H1 (cell line): ENCODE results near the gene SFMBT2. TPM values are rescaled to one million over a fixed set of nuclear protein-coding genes. Genes with fewer than 3 reads are reported as not detected.

ENCODE experiments used
- CTCF ChIA-PET: fragments of 300-600 bp; sonication (Branson Sonifier 250); formaldehyde crosslinking; loops from one replicate; lab custom pipeline; 2021; ENCODE audit not compliant: partially characterized antibody; lab: Charles Lee
- POLR2A ChIA-PET: fragments of 300-600 bp; sonication (Branson Sonifier 250); formaldehyde crosslinking; loops from one replicate; lab custom pipeline; 2021; ENCODE audit warnings: inconsistent platforms; ENCODE audit not compliant: partially characterized antibody; lab: Charles Lee
- DNase-seq, 2 experiments: peaks; one replicate each; pipeline versions ENCODE4 v3.0.0 to v3.0.0-alpha.2; 2010 to 2022; ENCODE audit warnings: low spot score in 2 of 2, low read depth in 1 of 2, mixed read lengths in 1 of 2
- FAIRE-seq: peaks from 2 replicates; lab custom pipeline; 2011; peaks lifted over from hg19 to GRCh38; lab: Jason Lieb, UNC
- H2AFZ ChIP-seq: 2 replicates; pipeline ENCODE4 v1.8.1; 2012; ENCODE audit warnings: low read length, inconsistent platforms
- H2AK5ac ChIP-seq: 2 replicates; pipeline ENCODE4 v1.6.1; 2013; ENCODE audit warnings: low read depth, low read length
- H2BK120ac ChIP-seq: replicated peaks from 2 replicates; pipeline ENCODE3; 2013; ENCODE audit warnings: low read depth, low read length, inconsistent platforms
- H2BK12ac ChIP-seq: 2 replicates; pipeline ENCODE4 v1.6.1; 2013; ENCODE audit warnings: low read depth, low read length
- H2BK15ac ChIP-seq: 2 replicates; pipeline ENCODE4 v1.6.1; 2013; ENCODE audit warnings: low read length
- H2BK20ac ChIP-seq: 2 replicates; pipeline ENCODE4 v1.6.1; 2013; ENCODE audit warnings: low read length
- H2BK5ac ChIP-seq: 2 replicates; pipeline ENCODE4 v1.6.1; 2013; ENCODE audit warnings: low read depth, low read length
- H3K14ac ChIP-seq: 2 replicates; pipeline ENCODE4 v1.6.1; 2013; ENCODE audit warnings: inconsistent platforms; ENCODE audit not compliant: insufficient read length
- H3K18ac ChIP-seq: 2 replicates; pipeline ENCODE4 v1.6.1; 2013; ENCODE audit warnings: low read length; ENCODE audit errors: extremely low read depth
- H3K23ac ChIP-seq: 2 replicates; pipeline ENCODE4 v1.6.1; 2013; ENCODE audit warnings: inconsistent platforms; ENCODE audit not compliant: insufficient read length
- H3K23me2 ChIP-seq: 2 replicates; pipeline ENCODE4 v1.6.1; 2013; ENCODE audit warnings: low read depth, low read length
- H3K27ac ChIP-seq: 2 replicates; pipeline ENCODE4 v1.6.1; 2011; ENCODE audit warnings: low read depth, low read length, inconsistent platforms
- H3K27me3 ChIP-seq, 4 experiments: replicated peaks in 1 of 4; 1 replicate in 1 of 4; 2 replicates in 3 of 4; pipeline versions ENCODE4 v1.6.1 to v1.8.1; 2011 to 2013; ENCODE audit warnings: low read length in 3 of 4, mild to moderate bottlenecking in 3 of 4, inconsistent platforms in 2 of 4, mixed read lengths in 2 of 4, moderate library complexity in 1 of 4; ENCODE audit not compliant: control insufficient read depth in 3 of 4, insufficient read depth in 3 of 4; ENCODE audit errors: extremely low read depth in 1 of 4
- H3K36me3 ChIP-seq, 4 experiments: 2 replicates each; pipeline versions ENCODE4 v1.6.1 to v1.8.1; 2011 to 2013; ENCODE audit warnings: mild to moderate bottlenecking in 4 of 4, low read length in 3 of 4, moderate library complexity in 2 of 4, control low read depth in 1 of 4, inconsistent platforms in 1 of 4; ENCODE audit not compliant: insufficient read depth in 4 of 4, control insufficient read depth in 2 of 4
- H3K4ac ChIP-seq: replicated peaks from 2 replicates; pipeline ENCODE3; 2013; ENCODE audit warnings: low read length, low read depth, mixed read lengths, inconsistent platforms; ENCODE audit not compliant: insufficient read length
- H3K4me1 ChIP-seq, 4 experiments: replicated peaks in 1 of 4; 1 replicate in 1 of 4; 2 replicates in 3 of 4; pipeline versions ENCODE4 v1.6.1 to v1.8.1; 2011 to 2013; ENCODE audit warnings: low read length in 3 of 4, inconsistent platforms in 2 of 4, mixed read lengths in 1 of 4; ENCODE audit not compliant: insufficient read depth in 4 of 4, control insufficient read depth in 3 of 4
- H3K4me2 ChIP-seq, 2 experiments: 2 replicates each; pipeline versions ENCODE4 v1.6.1 to v1.8.1; 2011 to 2013; ENCODE audit warnings: low read depth in 2 of 2, low read length in 2 of 2, control low read depth in 1 of 2, inconsistent platforms in 1 of 2, mild to moderate bottlenecking in 1 of 2; ENCODE audit not compliant: insufficient read depth in 1 of 2
- H3K4me3 ChIP-seq, 4 experiments: fragments of 200-600, 300-600 bp in 1 of 4; sonication (generic), shearing (Covaris generic), sonication (Bioruptor Twin) in 1 of 4; 2 replicates each; pipeline versions ENCODE4 v1.5.1 to v1.8.1; 2011 to 2016; ENCODE audit warnings: low read length in 4 of 4, low read depth in 3 of 4, control low read depth in 2 of 4, inconsistent platforms in 2 of 4, mild to moderate bottlenecking in 2 of 4, mixed read lengths in 1 of 4, moderate library complexity in 1 of 4; ENCODE audit not compliant: insufficient read depth in 2 of 4; ENCODE audit errors: extremely low read depth in 1 of 4
- H3K56ac ChIP-seq: replicated peaks from 2 replicates; pipeline ENCODE3; 2013; ENCODE audit warnings: low read depth, mild to moderate bottlenecking, mixed read lengths, low read length, inconsistent platforms; ENCODE audit not compliant: insufficient read length
- H3K79me1 ChIP-seq: 2 replicates; pipeline ENCODE4 v1.6.1; 2013; ENCODE audit warnings: low read depth, low read length, control low read depth
- H3K79me2 ChIP-seq, 2 experiments: 2 replicates each; pipeline versions ENCODE4 v1.6.1 to v1.8.1; 2012 to 2013; ENCODE audit warnings: low read length in 2 of 2, mild to moderate bottlenecking in 2 of 2, inconsistent platforms in 1 of 2; ENCODE audit not compliant: insufficient read depth in 2 of 2, control insufficient read depth in 1 of 2
- H3K9ac ChIP-seq, 4 experiments: replicated peaks in 1 of 4; 1 replicate in 1 of 4; 2 replicates in 3 of 4; pipeline versions ENCODE4 v1.6.1 to v1.8.1; 2011 to 2013; ENCODE audit warnings: low read depth in 3 of 4, low read length in 3 of 4, control low read depth in 2 of 4, mild to moderate bottlenecking in 2 of 4, moderate library complexity in 2 of 4, inconsistent platforms in 1 of 4; ENCODE audit errors: extremely low read depth in 1 of 4
- H3K9me3 ChIP-seq, 2 experiments: 2 replicates each; pipeline versions ENCODE4 v1.6.1 to v1.8.1; 2012 to 2013; ENCODE audit warnings: mild to moderate bottlenecking in 2 of 2, moderate library complexity in 2 of 2, control low read depth in 1 of 2, inconsistent platforms in 1 of 2, low read depth in 1 of 2, low read length in 1 of 2, mixed read lengths in 1 of 2; ENCODE audit not compliant: insufficient read depth in 2 of 2
- H4K20me1 ChIP-seq, 2 experiments: replicated peaks in 1 of 2; 2 replicates each; pipeline versions ENCODE3 to v1.8.1; 2011 to 2013; ENCODE audit warnings: inconsistent platforms in 2 of 2, low read length in 2 of 2, mild to moderate bottlenecking in 1 of 2; ENCODE audit not compliant: insufficient read depth in 2 of 2, control insufficient read depth in 1 of 2
- H4K5ac ChIP-seq: 2 replicates; pipeline ENCODE4 v1.6.1; 2013; ENCODE audit warnings: low read length, low read depth, mixed read lengths, inconsistent platforms; ENCODE audit not compliant: insufficient read length
- H4K8ac ChIP-seq: 2 replicates; pipeline ENCODE4 v1.8.0; 2013; ENCODE audit warnings: mild to moderate bottlenecking, moderate library complexity, low read length, inconsistent platforms; ENCODE audit not compliant: insufficient read depth; ENCODE audit errors: extremely low read depth
- H4K91ac ChIP-seq: replicated peaks from 2 replicates; pipeline ENCODE3; 2013; ENCODE audit warnings: low read length, mixed read lengths, inconsistent platforms; ENCODE audit not compliant: insufficient read length
- BCL11A ChIP-seq, 2 experiments: IDR thresholded peaks; one replicate each; pipeline ENCODE4 v1.6.1; 2011; ENCODE audit warnings: low read depth in 2 of 2, low read length in 2 of 2, mild to moderate bottlenecking in 2 of 2
- CHD2 ChIP-seq: IDR thresholded peaks from 2 replicates; pipeline ENCODE4 v1.6.1; 2012; ENCODE audit warnings: low read length, improper control_type of control experiment
- EP300 ChIP-seq, 2 experiments: IDR thresholded peaks; 1 replicate in 1 of 2; 2 replicates in 1 of 2; pipeline ENCODE4 v1.6.1; 2011 to 2012; ENCODE audit warnings: low read depth in 2 of 2, low read length in 2 of 2, mild to moderate bottlenecking in 2 of 2, borderline replicate concordance in 1 of 2, inconsistent platforms in 1 of 2, moderate library complexity in 1 of 2
- JUND ChIP-seq: IDR thresholded peaks from 2 replicates; pipeline ENCODE4 v1.6.1; 2011; ENCODE audit warnings: mild to moderate bottlenecking, improper control_type of control experiment, low read length
- KDM4A ChIP-seq: IDR thresholded peaks from one replicate; pipeline ENCODE4 v1.7.1; 2012; ENCODE audit warnings: low read depth, mild to moderate bottlenecking, moderate library complexity, low read length, inconsistent platforms; ENCODE audit not compliant: severe bottlenecking
- MAFK ChIP-seq: IDR thresholded peaks from 2 replicates; pipeline ENCODE4 v1.6.1; 2012; ENCODE audit warnings: low read depth, mild to moderate bottlenecking, improper control_type of control experiment, low read length
- RFX5 ChIP-seq: IDR thresholded peaks from 2 replicates; pipeline ENCODE4 v1.6.1; 2011; ENCODE audit warnings: low read depth, low read length, improper control_type of control experiment, borderline replicate concordance
- SAP30 ChIP-seq: fragments of 300-600 bp; sonication (generic); IDR thresholded peaks from 2 replicates; pipeline ENCODE4 v1.7.1; 2012; ENCODE audit warnings: low read length, moderate library complexity, mild to moderate bottlenecking, inconsistent platforms; ENCODE audit not compliant: insufficient read depth, insufficient replicate concordance
- SRF ChIP-seq: IDR thresholded peaks from 2 replicates; pipeline ENCODE4 v1.6.1; 2011; ENCODE audit warnings: mild to moderate bottlenecking, low read depth, low read length, moderate library complexity
- WGBS, 2 experiments: shearing (Covaris generic) in 1 of 2; methylation state at CpG; one replicate each; pipeline versions ENCODE4 v1.1.6 to v1.1.7; 2013 to 2015; ENCODE audit warnings: low lambda C conversion rate in 2 of 2, mixed read lengths in 2 of 2, inconsistent platforms in 1 of 2, low coverage in 1 of 2, missing lambda C conversion rate in 1 of 2; ENCODE audit not compliant: insufficient replicate concordance in 2 of 2, insufficient coverage in 1 of 2, insufficient read length in 1 of 2; ENCODE audit errors: extremely low coverage in 1 of 2, missing lambda C conversion rate in 1 of 2; 5-methylcytosine and 5-hydroxymethylcytosine counted together
- polyA plus RNA-seq, 7 experiments: library from polyadenylated mRNA; depleted of rRNA in 3 of 7; stranded (reverse) in 5 of 7; unstranded in 2 of 7; fragments of >200 nt in 5 of 7; fragments of 200-250 nt in 2 of 7; gene quantifications; 1 replicate in 5 of 7; 2 replicates in 1 of 7; 4 replicates in 1 of 7; pipeline versions ENCODE4 v1.2.1 to v1.2.3, GENCODE V29; 2011 to 2013; ENCODE audit warnings: missing spikeins in 2 of 7, mixed read lengths in 2 of 7
- total RNA-seq: library from RNA; stranded (reverse); fragmentation: NEBNext Ultra II Directional; extraction: Animal tissue kit (Norgen Biotek cat#: 25700); gene quantifications from 2 replicates; pipeline ENCODE4 v1.2.1, GENCODE V29; 2021

Gene SFMBT2
- total and polyA plus RNA-seq, 2 of the 8 experiments (the other 6 are each of a cell fraction or from before 2014, with no cell fraction given): 2.9 to 11.0 TPM

DNA sequence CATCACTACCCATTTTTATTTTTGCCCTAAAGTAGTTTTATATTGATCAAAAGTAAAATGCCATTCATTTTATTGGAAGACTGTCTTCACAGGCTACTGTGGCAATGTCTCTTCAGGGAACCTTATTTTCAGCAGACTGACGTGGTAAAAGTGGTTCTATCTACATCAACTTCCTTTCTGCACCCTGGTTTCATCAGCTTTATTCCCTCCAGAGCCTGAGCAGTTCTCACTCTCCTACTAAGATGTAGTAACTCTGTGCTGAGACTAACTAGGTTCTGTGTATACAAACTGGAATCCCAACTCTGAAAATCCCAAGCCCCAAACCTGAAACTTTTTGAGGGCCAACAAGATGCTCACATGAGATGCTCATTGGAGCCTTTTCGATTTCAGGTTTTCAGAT lies 155.3 kb downstream of the SFMBT2 start:
- H3K4me1 ChIP-seq: no peaks in the 10 kb centered on the region
- no peak overlapping the region for H2BK5ac ChIP-seq
- H3K23ac ChIP-seq: no peak overlapping the region
- H3K14ac ChIP-seq: no peak overlapping the region
- no peak overlapping the region for H3K4me2 ChIP-seq
- FAIRE-seq (no peak), DNase-seq (no peak)
- H2BK15ac ChIP-seq: no peak overlapping the region
- H3K79me2 ChIP-seq: no peaks in the 10 kb centered on the region
- WGBS, 2 experiments: 98% methylated on average over 2 of the region's 2 CpGs; no CpG with 5 or more reads in 1 of the 2 experiments
- no peaks in the 10 kb centered on the region for H3K9me3 ChIP-seq
- no peak overlapping the region for H3K18ac ChIP-seq
- H2AFZ ChIP-seq: no peak overlapping the region
- H2AK5ac ChIP-seq: no peak overlapping the region
- no peak overlapping the region for H3K9ac ChIP-seq
- no peak overlapping the region for H3K4ac ChIP-seq
- ChIA-PET POLR2A (no interaction called here), CTCF (no interaction called here)
- H3K23me2 ChIP-seq: no peaks in the 10 kb centered on the region
- no peak overlapping the region for H4K91ac ChIP-seq
- H2BK20ac ChIP-seq: no peak overlapping the region
- H2BK12ac ChIP-seq: no peak overlapping the region
- no peak overlapping the region for H3K27ac ChIP-seq
- no peak for TF ChIP-seq JUND
- no peak for TF ChIP-seq SAP30
- no peak for TF ChIP-seq MAFK
- TF ChIP-seq SRF: no peak
- TF ChIP-seq BCL11A (IDR thresholded peaks at IDR 0.05; ENCODE audit: low read depth in 2 of 2, low read length in 2 of 2): no peak
- no peak for TF ChIP-seq KDM4A
- TF ChIP-seq RFX5: no peak
- TF ChIP-seq EP300 (IDR thresholded peaks at IDR 0.05; ENCODE audit: borderline replicate concordance in 1 of 2, low read depth in 2 of 2, low read length in 2 of 2): no peak
- no peak for TF ChIP-seq CHD2
- H4K20me1 ChIP-seq: no peaks in the 10 kb centered on the region
- H3K79me1 ChIP-seq: peaks cover 2% of the 10 kb centered on the region; the same call in 1 of the 2 replicates
- H4K5ac ChIP-seq: no peak overlapping the region
- H2BK120ac ChIP-seq: no peak overlapping the region
- H3K27me3 ChIP-seq: no peaks in the 10 kb centered on the region
- no peak overlapping the region for H4K8ac ChIP-seq
- H3K4me3 ChIP-seq: no peak overlapping the region
- H3K56ac ChIP-seq: no peak overlapping the region
- no peaks in the 10 kb centered on the region; a peak in 1 of 8 replicates for H3K36me3 ChIP-seq
